Stimulated activated CD8-positive, alpha-beta memory T cell treated with anti-CD3 and anti-CD28 coated beads, Interleukin-12 subunit alpha, Interleukin-12 subunit beta, amount 100 ng/mL, for 24 hours (primary cell): Measurements from ENCODE around the gene POU6F2.
"Not testable (repeated sequence)": the region's sequence is repeated elsewhere in the genome, so short reads cannot be mapped to it uniquely, and the experiment has no call there.

Experiments used
- DNase-seq: peaks from one replicate; pipeline ENCODE4 v3.0.0-alpha.2; 2020; ENCODE audit errors: extremely low read depth

Gene POU6F2

DNA sequence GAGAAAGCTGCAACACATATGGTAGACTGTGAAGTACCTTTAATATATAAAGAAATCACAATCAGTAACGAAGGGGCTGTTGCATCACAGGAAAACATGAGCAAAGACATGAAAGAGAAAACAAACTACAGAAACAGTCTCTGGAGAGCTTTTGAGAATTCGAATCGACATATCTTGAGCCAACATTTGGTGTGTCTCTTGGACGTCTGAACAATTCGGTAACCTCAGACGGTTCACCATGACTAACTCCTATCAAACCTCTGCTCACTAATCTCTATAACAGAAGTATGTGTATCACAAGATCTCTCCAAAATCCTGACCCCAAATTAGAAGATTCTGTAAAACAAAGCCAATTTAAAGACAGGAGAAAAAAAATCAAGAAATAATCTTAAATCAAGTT, 326.5 kb downstream of the POU6F2 start:
- no peak for DNase-seq

DNA sequence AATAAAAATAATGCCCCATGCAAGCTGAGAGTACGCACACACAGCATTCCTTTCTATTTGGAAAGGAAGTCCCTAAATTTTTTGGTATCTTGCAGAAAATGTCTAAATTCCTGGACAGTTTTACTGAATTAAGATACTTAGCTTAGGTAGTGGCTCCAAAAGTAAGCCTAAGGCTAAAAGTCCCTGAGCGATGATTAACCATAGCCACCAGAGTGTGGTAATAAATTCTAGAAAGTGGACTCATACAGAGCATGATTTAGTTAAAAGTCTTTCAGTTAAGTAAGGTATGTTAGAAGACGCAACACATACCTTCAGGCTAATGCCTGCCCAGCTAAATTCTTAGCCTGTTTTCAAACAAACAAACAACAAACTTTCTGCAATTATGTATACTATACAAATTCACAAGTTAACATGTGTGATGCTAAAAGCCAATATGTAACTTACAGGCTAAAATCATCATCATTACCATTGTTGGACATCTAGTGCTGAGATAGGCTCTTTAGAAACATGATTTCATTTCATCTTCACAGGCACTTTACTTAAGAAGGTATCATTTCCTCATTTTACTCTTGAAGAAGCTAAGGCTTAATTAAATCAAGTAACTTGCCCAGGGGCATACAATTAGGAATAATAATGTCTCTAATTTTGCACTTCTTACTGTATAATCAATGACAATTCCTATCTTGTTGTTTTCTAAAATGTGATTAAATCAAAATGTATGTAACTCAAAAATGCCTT, 327.1 kb downstream of the POU6F2 start:
- DNase-seq: no peak

DNA sequence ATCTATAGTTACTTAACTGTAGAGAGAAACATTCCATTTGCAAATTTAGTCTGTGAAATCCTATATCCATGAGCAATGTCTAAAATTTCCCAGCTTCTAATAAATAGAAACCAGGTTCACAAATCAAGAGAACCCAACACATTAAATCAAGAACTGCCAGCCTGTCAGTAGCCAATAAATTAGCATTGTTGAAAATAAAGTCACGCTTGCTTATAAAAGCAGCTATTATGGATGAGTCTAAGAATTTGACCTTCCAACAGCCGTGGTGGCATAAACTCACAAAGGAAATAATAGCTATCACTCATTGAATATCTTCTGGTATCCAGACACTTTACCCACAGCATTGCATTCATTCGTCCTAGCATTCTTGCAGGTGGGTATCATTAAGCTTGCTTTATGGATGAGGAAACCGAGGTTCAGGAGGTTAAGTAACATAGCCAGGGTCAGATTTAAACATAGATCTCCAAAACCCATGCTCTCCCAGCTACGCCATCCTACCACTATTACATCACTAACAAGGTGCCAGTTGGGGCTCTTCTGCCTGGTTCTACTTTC, 328.4 kb downstream of the POU6F2 start:
- no peak for DNase-seq

DNA sequence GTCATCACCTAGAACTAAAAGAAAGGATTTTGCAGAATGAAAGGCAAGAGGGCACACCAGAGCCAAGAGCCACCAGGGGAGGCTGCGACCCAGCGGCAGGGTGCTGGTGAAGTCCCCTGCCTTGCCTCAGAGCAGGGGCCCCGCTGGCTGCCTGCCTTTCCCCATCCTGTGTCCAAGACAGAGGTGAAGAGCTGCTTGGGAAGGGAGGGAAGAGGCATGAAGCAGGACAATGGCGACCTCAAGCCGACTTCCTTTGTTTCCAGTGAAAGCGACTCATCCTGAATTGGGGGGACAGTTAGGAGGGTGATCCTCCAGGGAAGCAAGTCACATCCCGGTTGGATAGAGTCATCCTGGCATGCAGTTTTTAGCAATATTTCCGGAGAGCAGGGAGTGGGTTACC, 333.0 kb downstream of the POU6F2 start:
- no peak for DNase-seq

DNA sequence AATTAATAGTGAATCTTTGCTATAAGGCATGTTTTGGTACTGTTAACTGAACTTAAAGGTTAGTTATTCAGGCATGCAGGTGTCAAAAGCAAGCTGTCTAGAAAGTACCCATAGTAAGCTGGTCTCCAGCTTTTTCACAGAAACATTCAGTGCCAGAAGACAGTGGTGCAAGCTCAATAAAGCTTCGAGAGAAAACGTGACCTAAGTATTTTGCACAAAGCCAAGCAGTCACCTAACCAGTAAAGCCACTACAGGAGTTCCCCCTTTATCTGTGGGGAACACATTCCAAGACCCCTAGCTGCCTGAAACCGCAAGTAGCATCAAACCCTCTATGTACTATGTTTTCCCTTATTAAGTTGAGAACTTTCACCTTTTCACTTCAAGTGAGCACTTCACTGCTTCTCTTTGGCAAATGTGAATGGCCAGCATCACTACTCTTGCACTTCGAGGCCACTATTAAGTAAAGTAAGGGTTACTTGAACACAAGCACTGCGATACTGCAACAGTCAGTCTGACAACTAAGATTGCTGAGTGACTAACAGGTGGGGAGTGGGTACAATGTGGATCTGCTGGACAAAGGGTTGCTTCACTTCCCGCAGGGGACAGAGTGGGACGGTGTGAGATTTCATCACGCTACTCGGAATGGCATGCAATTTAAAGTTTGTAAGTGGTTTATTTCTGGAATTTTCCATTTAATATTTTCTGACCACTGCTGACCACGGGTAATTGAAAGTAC, 334.7 kb downstream of the POU6F2 start:
- DNase-seq: no peak

DNA sequence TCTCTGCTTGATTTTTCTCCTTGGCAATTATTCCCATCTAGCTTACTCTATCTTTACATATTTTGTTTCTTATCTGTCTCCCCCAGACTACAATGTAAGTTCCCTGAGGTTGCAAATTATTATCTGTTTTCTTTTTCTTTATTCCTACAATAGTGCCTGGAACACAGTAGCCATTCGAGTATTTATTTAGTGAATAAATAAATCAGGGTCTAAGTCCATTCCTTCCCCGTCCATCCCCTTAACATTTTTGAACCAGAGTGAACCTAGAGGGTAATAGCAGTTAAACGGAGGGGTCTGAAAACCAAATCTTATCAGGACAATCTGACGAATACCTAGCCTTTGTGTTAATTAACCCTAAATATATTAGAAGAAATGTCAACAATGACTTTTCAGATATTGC, 335.7 kb downstream of the POU6F2 start:
- DNase-seq: no peak

DNA sequence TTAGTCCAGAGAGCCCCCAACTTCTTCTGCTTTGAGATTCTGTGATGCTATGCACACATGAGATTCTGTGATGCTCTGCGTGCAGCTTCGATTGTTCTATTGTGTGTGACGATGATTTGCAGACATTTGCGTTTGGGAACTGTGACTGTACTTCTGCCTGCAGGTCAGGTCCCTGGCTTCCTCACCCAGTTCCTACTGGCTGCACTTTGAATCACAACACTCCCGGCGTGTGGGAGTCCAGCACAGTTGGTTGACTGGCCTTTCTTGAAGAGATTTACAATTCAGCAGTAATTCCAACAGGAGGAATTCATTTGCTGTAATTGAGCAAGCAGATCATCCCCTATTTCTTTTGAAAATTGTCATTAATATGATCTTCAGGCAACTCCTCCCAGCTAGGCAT, 336.3 kb downstream of the POU6F2 start:
- no peak for DNase-seq

DNA sequence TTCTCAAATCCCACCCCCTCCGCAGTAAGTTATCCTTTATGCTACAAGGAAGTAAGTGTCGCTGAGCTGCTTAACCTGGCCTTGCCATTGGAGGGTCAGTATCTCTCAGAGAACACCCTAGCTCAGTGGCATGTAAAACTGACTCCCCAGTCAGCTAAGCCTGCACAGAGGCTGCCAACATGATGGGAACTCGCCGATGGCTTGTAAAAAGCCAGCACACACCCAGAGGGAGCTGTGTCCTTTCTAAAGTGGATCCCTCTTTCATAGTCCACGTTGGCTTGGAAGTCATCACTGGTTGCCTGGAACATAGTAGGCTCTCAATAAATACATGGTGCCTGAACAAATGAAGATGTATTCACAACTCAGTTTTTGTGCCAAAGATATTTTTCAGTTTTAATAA, 339.4 kb downstream of the POU6F2 start:
- DNase-seq: no peak

DNA sequence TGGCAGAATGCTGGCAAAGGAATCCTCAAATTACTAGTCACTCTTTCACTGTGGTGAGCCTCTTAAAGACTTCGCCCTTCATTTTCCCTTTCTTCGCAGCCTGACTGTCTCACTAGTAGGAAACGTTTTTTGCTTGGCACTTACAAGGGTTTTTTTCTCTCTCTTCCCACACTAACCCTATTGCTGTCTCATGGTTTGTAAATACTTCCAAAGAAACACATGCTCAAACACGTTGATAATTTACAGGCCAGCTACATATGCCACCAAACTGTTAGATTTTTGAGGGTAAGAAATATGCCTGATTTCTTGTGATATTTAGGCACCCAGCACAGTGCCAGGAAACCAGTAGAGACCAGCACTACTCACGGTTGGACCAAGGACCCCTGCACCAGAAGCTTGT, 340.2 kb downstream of the POU6F2 start:
- DNase-seq: no peak

DNA sequence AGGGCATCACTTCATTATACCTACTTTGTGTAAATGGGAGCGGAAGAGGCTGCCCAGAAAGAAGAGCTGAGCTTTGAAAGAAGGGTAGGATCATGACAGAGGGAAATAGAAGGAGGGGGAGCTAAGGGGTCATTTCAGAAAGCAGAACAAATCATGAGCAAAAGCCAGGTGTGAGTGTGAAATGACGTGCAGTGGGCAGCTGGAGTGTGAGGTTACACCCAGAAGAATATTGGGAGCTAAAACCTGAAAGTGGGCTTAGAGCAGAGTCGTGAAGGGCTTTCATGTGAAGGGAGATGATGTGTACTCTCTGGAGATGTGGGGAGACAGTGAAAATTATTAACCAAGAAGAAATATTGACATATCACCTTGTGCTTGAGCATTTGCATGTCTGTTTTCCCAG, 343.5 kb downstream of the POU6F2 start:
- no peak for DNase-seq

DNA sequence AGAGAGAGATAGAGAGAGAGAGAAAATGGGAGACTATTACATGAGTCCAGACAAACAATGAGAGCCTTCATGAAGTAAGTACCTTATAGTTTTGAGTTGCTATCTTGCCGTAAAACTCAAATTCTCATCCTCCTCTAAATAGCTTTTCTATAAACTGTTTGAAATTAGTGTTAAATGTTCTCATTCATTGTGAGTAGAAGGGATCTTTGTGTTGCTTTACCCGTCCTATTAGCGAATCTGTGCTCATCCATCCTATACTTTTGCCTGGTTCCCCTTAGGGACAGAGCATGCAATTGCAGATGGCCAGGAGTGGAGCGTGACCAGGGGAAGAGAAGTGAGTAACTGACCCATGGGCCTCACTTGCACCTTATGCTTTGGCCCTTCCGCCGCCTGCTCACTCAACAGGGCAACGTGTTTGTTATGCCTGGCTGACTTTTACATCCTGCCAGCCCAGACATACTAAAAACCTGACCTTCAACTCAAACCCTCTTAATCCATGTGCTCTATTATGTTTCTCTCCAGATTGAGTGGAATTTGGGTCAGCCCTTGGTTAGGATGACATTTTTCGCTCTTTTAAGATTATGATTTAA, 344.3 kb downstream of the POU6F2 start:
- no peak for DNase-seq

DNA sequence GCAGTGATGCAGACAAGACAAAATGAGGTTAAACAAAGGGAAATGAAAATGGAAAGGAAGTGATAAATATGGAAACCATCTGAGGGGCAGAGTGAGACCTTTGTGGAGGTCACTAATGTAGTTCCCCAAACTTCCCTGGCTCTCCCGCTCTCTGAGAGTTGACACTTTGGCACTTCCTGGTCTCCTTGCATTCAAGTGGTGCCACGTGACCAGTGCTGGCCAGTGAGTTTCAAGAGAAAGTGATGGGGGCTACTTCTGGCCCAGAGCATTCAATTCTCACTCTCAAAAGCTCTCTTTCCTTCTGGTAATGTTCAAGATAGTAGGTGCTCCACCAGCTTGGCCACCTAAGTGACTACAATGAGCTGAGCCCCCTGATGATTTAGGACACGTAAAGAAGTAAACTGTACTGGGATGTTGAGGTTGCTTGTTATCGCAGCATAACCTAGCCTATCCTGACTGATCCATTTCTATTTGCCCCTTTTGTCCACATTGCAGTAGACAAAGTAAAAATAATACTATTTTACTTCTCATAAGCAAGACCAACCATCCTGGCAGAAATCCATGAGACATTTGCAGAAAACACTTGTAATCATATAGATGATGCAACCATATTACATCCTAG, 346.5 kb downstream of the POU6F2 start:
- DNase-seq: no peak

DNA sequence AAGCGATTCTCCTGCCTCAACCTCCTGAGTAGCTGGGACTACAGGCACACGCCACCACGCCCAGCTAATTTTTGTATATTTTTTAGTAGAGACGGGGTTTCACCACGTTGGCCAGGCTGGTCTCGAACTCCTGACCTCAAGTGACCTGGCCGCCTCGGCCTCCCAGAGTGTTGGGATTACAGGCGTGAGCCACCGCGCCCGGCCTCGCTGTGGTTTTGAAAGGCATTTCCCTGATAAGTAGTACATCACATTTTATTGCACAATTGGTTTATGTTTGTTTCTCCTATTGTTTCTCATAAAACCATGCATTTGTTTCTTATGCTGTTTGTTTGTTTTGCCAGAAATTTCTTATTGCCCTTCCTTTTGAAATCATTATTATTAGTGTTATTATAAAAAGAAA, 353.9 kb downstream of the POU6F2 start:
- DNase-seq: not testable (repeated sequence)

DNA sequence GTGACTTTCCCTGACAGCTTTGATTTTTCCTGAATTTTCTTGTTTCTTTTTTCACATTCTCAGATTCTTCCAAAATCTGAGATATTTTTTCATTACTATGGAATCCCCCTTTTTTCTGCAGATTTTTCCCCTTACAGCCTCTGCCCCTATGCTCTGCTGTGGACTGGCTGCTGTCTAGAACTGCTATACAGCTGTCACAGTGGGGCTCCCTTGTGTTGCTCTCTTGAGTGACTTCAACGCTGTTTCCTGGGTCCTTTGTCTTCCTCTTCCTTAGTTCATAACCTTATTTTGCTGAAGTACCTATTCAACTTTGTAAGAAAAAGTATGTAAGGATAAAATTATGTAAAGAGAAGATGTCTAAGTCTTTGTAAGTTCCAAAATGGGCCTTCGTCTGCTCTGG, 354.4 kb downstream of the POU6F2 start:
- no peak for DNase-seq

DNA sequence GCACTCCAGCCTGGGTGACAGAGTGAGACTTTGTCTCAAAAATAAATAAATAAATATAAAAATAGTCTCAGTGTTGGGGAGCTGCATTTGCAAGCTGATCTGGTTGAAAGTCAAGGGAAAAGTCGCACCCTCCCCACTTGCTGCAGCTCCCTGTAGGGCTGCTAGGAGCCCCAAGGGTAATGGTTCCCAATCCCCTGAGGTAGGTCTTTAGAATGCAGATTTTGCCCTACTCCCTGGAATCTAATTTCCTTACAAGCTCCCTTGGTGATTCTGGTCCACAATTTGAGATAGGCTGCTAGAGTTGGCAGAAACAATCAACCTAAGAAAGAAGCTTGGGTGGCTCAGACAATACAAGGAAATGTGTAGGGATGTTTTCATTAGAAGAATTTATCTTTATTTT, 356.0 kb downstream of the POU6F2 start:
- no peak for DNase-seq

DNA sequence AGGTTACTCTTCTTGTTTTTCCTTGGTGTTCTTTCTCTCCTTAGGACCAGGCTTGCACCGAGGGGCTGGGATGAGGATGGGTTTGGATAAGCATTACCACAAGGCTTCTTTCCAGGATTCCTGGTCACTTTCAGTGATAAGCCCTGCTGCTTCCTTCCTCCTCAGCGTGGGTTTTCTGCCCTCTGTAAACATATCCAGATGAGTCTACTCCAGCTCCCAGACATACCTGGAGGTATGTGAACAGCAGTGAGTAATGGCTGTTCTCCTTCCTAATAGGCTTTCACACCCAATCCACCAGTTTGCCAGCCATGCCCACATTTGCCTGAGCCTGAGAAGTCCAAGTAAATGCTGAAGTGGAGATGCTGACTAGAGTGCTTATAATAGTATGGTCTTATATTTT, 358.7 kb downstream of the POU6F2 start:
- DNase-seq: no peak

DNA sequence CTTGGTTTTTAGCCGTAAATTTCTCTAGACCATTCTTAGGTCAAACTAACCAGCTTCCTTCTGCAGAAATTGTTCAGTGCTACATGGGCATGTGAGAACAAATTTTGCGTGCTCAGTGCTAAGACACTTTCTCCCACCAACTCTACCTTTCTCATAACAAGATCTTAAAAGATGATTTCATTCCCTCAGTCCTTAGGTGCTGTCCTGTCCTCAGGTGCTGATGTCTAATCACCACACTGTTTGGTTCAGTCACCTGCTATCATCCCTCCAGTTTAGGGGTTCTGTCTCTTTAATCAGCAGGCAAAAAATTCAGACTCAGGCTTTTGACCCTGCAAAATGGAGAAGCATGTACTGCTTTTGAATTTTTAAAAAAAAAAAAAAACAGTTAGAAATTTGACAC, 361.0 kb downstream of the POU6F2 start:
- DNase-seq: no peak

DNA sequence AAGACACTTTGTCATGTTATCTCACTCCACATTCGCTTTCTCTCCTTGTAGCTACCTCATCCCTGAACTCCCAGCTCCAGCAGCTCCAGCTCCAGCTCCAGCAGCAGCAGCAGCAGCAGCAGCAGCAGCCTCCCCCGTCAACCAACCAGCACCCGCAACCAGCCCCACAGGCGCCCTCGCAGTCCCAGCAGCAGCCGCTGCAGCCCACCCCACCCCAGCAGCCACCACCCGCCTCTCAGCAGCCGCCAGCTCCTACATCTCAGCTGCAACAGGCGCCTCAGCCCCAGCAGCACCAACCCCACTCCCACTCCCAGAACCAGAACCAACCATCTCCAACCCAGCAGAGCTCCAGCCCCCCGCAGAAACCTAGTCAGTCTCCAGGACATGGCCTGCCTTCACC, 361.9 kb downstream of the POU6F2 start:
- no peak for DNase-seq

DNA sequence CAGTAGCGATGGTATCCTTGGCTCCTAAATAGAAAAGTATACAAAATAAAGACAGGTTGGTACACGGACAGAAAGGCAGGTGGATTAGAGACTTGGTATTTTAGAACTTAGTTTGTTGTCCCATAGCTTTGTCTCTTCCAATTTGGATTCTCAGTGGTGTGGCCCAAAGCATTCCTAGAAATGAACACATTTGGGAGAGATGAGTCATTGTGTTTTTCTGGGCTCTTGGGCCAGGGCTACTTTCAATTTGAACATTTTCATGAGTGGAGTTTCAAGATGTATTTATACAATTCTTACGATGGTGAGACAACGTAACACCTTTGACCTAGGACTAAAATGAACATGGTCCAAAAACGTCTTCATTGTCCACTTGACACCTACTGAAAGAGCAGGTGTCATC, 363.4 kb downstream of the POU6F2 start:
- no peak for DNase-seq

DNA sequence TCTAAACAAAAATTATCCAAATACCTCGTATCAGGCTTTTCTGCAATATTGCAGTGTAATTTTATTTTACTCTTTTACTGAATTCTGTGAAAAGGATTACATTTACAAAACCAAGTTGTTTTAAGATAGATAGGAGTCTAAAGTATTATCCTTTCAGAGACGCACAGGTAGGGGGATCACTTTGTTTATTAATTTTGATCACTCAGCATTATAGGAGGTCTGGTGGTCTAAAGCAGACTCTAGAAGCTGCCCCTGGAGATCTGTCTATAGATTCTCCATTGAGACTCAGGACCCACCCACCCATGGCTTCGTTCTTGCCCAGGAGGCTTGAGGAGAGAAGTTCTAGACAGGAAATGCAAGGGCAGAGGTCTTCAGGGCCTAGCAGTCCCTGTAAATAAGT, 365.1 kb downstream of the POU6F2 start:
- no peak for DNase-seq

DNA sequence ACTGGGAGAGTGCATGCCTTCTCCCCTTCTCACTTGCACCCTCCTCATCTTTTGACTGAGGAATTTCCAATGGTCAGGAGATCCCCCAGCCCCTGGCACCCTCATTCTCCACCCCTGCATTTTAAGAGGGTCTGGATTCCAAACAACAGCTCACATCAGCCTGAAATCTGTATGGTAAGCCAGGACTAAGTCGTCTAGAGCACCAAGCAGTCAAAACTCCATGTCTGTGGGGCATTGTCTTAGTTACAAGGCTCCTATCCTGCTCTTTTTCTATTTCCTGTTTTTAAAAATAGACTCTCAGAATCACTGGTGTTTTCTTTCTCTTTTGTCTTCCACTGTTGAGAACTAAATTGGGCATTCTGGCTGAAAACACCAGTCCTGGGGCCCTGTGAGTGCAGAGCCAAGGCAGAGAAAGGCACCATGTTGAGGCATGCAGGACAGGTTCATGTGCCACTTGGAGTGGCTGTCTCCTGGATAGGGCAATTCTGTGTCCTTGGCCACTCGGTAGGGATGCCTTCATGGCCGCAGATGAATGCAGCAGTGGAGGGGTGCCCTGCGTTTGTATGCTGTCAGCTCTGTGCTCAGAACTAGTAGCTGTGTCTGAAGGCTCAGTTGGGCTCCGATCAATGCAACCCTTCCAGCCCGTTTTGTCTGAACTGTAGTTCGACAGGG, 371.9 kb downstream of the POU6F2 start:
- no peak for DNase-seq
